Large intestine (tissue), 3 donors: ENCODE results near the gene FOXA1. TPM values are rescaled to one million over a fixed set of nuclear protein-coding genes. Genes with fewer than 3 reads are reported as not detected.

ENCODE experiments used
- DNase-seq, 2 donors: peaks; one replicate each; pipeline versions ENCODE4 v3.0.0 to v3.0.0-alpha.2; 2013
- H3K27ac ChIP-seq: one replicate; pipeline ENCODE4 v1.5.1; 2013; ENCODE audit warnings: low read length
- H3K27me3 ChIP-seq: 2 replicates; pipeline ENCODE4 v1.6.1; 2013; ENCODE audit warnings: low read length; ENCODE audit not compliant: control insufficient read depth, insufficient read depth
- H3K36me3 ChIP-seq: 2 replicates; pipeline ENCODE4 v1.6.1; 2013; ENCODE audit warnings: low read length; ENCODE audit not compliant: control insufficient read depth, insufficient read depth
- H3K4me1 ChIP-seq: one replicate; pipeline ENCODE4 v1.6.1; 2013; ENCODE audit warnings: low read length; ENCODE audit not compliant: control insufficient read depth, insufficient read depth
- H3K4me3 ChIP-seq: one replicate; pipeline ENCODE4 v1.5.1; 2013; ENCODE audit warnings: low read length
- H3K9me3 ChIP-seq: one replicate; pipeline ENCODE4 v1.6.1; 2013; ENCODE audit warnings: mild to moderate bottlenecking, low read depth, low read length, moderate library complexity; ENCODE audit not compliant: control insufficient read depth
- whole genome bisulfite sequencing: methylation state at CpG from one replicate; pipeline ENCODE4 v1.1.5; 2013; ENCODE audit warnings: low lambda C conversion rate; ENCODE audit not compliant: insufficient coverage; 5-methylcytosine and 5-hydroxymethylcytosine counted together
- polyA plus RNA-seq: library from polyadenylated mRNA; unstranded; fragments of 120-200 nt; gene quantifications from one replicate; pipeline ENCODE4 v1.2.1, GENCODE V29; 2013

FOXA1 gene
- polyA plus RNA-seq, 1 donor, result 36.0 TPM

DNA sequence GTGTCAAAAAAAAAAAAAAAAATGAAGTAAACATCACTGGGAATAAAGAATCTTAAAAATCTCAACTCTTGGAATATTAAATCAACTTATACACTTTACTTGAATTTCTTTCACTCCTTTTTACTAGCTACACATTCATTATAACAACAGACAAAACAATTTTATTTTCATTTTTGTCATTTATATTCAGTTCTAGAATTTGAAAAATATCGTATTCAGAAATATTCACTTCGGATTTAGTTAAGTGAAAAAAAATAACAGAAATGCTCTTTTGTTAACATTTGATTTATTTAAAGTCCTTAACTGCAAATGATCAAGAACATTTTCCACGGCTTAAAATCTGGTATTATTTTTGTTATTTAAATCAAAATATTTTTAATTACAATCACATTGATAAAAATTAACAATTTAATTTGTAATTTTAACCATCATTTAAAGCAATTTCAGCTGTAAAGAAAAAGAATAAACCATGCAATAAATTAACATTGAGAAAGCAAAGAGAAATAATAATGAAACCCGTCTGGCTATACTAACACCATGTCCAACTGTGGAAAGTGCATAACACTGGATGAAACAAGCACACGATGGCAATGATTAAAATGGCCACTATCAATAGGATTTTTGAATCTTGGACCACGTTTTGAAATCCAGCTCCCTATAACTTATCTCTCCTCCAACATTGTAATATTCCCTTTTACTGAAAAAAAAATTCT is 5.2 kb downstream of the FOXA1 start:
- H3K27me3 ChIP-seq, result peaks cover 74% of the 10 kb centered on the region
- H3K36me3 ChIP-seq, result peaks cover 4% of the 10 kb centered on the region
- H3K4me1 ChIP-seq, result peaks cover 10% of the 10 kb centered on the region
- H3K27ac ChIP-seq, result peak overlapping the region; percentile 97
- peaks cover 2% of the 10 kb centered on the region for H3K9me3 ChIP-seq
- H3K4me3 ChIP-seq, result peak overlapping the region; percentile 77
- DNase-seq, result no peak
- 3% methylated on average over 4 of the region's 6 CpGs for WGBS

DNA sequence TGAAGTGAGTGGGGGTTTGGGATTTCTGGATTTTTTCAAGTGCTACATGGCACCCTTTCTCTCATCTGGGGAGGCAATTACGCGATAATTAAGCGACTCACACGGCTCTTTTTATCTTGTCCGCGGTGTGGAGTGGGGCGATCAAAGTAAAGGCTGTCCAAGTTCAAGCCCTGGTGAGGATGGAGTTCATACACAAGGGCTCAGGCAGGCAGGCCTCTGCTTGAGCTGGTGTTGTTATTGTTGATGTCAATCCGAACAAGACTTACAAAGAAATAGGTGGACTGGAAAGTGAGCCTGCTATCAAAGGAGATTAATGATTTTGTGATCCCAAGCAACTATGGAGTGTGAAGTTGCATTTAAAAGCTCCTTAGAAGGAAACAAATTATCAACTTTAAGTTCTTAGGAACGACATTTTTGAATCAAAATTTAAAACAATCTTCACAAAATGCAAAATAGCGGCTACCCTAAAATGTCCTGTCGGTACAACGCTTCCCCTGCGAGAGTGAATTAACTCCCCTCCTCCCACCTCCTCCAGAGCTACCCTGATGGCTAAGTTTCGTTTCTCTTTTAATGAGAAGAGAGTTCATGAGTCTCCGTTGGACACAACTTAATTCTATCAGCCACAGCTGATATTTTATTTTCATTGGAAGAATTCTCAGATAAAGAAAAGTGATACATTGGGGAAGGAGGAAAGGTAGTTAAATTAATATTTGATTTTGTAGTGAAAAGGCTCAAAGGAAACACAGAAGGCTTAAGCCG is 5.9 kb downstream of the FOXA1 start:
- DNase-seq, result peak in 1 of 2 donors; percentile 60
- 6% methylated on average over 4 of the region's 16 CpGs for WGBS
- Histone ChIP-seq H3K27ac (peak overlapping the region; percentile 97), H3K4me3 (peak overlapping the region; percentile 77), H3K4me1 (peaks cover 10% of the 10 kb centered on the region), H3K36me3 (peaks cover 4% of the 10 kb centered on the region), H3K9me3 (no peaks in the 10 kb centered on the region), H3K27me3 (peaks cover 78% of the 10 kb centered on the region)

DNA sequence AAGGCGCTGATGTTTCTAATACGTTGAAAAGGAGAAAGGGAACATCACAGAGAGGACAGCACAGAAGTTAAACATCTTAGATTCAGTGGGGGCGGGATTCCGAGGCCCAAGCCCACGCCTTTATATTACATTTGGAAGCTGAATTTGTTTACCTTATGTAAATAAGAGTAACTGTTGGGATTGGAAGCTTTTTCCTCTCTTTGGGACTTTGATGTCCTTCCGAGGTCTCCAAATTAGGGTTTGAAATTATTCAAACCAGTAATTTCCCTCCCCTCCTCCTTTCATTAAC is 6.4 kb downstream of the FOXA1 start:
- Histone ChIP-seq H3K27me3 (peaks cover 79% of the 10 kb centered on the region), H3K27ac (peak overlapping the region; percentile 97), H3K9me3 (no peaks in the 10 kb centered on the region), H3K4me1 (peaks cover 10% of the 10 kb centered on the region), H3K4me3 (peak overlapping the region; percentile 77), H3K36me3 (peaks cover 4% of the 10 kb centered on the region)
- 0% methylated on average over 3 of the region's 6 CpGs for WGBS
- no peak for DNase-seq

DNA sequence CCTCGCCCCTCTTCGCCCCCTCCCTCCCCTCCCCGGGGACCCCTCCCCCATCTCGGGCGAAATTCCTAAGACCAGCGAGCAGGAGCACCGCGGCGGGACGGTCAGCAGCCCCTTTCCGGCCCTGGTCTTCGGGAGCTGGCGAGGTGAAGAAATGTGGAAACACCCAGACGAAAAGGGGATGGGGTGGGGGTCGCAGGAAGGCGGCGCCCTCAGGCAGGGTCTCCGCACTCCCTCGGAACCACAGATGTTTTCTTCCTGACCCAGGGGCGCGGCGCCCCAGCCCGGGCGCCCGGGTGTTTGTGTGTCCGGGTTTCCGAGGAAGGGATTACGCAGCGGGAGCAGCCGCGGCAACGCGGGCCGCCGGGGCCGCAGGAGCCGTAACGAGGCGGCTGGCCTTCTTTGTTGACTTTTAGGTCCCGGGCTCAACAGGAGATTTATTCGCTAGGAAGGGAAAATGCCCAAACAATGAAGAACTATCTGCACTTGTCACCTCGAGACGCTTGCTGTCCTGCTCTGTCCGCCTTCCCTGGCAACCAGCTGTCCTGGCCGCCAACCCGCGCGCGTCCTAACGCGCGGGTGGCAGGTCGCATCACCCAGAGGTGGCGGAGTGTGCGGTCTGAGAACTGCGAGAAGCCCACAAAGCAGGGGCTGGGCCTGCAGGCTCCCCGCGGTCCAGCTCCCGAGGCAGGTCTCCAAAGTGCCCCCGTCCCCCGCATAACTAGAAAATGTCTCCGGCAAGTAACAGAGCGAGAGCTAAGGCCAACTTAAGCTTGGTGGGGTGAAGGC is 7.0 kb downstream of the FOXA1 start:
- peaks cover 78% of the 10 kb centered on the region for H3K27me3 ChIP-seq
- peaks cover 4% of the 10 kb centered on the region for H3K36me3 ChIP-seq
- WGBS, result no CpG with 5 or more reads among the region's 63 CpGs
- H3K27ac ChIP-seq, result peak overlapping the region; percentile 97
- H3K4me3 ChIP-seq, result peak overlapping the region; percentile 77
- peaks cover 10% of the 10 kb centered on the region for H3K4me1 ChIP-seq
- no peaks in the 10 kb centered on the region for H3K9me3 ChIP-seq
- peak in 1 of 2 donors; percentile 64 for DNase-seq

DNA sequence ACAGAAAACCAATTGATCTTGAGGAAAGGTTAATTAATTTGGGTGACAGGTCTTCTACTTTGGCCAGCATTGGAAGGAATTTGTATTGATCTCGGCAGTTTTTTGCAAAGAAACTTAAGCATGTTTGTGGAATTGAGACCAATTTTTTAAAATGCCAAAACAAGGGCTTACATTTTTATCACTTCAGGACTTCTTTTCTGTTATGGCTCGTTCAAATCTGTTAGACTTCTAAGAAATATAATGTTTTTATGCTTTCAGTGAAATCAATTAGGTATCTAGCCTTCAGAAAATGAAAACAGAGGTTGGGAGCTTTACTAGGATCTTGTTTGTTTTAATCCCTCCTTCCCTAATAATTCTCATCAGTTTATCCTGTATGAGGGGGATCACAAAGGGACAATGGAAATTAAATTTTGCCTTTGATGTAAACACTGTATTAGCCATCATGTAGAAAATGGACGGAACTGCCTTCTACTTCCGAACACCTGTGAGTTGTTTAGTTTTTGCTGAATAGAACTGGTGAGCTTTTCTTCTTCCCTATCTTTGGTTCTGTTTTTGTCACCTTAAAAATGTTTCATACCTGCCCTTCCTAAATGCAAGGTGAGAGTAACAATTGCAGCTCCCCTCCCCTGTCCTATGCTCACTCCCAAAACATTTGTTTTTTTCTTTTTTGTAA is 7.8 kb downstream of the FOXA1 start:
- Histone ChIP-seq H3K4me3 (peak overlapping the region; percentile 77), H3K27me3 (peaks cover 70% of the 10 kb centered on the region), H3K9me3 (no peaks in the 10 kb centered on the region), H3K27ac (peak overlapping the region; percentile 97), H3K4me1 (peaks cover 10% of the 10 kb centered on the region), H3K36me3 (peaks cover 4% of the 10 kb centered on the region)
- DNase-seq, result peak in 1 of 2 donors; percentile 57
- no CpG with 5 or more reads among the region's 4 CpGs for WGBS

DNA sequence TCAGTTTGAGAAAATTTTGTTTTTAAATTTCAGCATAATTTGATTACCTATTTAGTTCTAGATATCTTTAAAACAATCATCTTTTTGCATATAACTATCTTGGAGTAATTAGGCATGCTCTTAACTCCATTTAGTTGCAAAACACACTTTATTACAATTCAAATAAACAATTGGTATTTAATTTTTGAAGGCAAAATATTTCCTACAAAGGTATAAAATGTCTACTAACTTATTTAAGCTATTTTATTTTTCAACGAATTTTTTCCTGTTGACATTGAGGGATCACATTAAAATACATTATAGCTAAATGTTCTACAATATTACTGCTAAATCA is 8.3 kb downstream of the FOXA1 start:
- 0% methylated on average over 1 of the region's 1 CpG for WGBS
- peak overlapping the region; percentile 97 for H3K27ac ChIP-seq
- no peak for DNase-seq
- H3K4me1 ChIP-seq, result peaks cover 10% of the 10 kb centered on the region
- H3K27me3 ChIP-seq, result peaks cover 67% of the 10 kb centered on the region
- peaks cover 4% of the 10 kb centered on the region for H3K36me3 ChIP-seq
- no peaks in the 10 kb centered on the region for H3K9me3 ChIP-seq
- H3K4me3 ChIP-seq, result no peak overlapping the region

DNA sequence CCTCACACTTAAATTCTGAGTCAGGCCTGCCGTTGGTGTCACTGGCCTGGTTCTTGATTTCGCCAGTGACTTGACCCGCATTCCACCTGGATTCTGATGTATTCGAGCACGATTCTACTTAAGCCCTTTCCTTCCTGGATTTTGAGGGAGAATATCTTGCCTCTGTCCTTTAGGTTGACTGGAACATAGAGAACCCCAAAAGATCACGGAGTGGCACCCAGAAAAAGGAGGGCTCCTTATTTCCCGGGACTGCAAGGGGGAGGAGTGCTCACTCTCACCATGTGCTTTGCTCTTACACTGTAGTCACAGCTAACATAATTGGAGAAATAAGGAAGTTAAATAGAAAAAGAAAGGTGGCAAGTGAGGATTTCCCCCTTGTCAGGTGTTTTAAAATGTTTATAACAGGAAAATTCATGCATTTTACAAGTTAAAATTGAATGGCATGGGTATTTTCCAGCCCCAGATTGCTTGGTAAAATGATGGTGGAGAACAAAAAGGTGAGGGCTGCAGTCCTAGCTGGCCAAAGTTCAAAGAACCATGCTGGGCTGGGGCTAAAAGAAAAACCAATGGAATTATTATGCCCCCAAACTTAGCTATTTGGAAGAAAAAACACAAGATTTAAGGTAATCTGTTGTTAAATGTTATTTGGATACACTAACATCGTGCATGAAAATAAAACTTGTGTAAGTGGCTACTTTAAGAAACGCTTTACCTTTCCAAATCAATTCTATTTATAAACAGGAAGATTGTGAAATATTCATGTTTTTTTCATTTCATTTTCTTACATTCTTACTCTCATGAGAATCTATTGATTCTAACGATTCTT is 8.9 kb downstream of the FOXA1 start:
- Histone ChIP-seq H3K27ac (peak overlapping the region; percentile 97), H3K4me3 (peak overlapping the region; percentile 5), H3K9me3 (no peaks in the 10 kb centered on the region), H3K4me1 (peaks cover 10% of the 10 kb centered on the region), H3K36me3 (peaks cover 4% of the 10 kb centered on the region), H3K27me3 (peaks cover 61% of the 10 kb centered on the region)
- DNase-seq, result peak in 1 of 2 donors; percentile 83
- WGBS, result 4% methylated on average over 3 of the region's 10 CpGs

DNA sequence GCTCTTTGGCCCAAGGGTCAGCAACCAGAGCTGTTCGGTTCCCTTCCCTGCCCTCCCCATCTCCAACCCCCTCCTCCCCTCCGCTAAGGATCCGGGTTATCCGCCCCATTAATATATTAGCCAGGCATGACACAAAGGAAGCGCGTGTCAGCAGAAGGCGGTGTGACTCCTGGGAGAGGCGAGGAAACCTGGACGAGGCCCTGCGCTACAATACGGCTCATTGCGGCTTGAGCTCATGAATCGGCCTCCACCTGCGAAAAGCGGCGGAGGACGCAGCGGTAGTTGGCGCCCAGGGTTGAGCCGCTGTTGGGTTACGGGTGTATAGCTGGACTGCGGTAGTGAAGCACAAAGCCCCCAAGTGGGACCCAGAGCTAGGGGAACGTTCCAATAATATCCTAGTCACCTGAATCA is 9.9 kb downstream of the FOXA1 start:
- Histone ChIP-seq H3K4me1 (peaks cover 10% of the 10 kb centered on the region), H3K9me3 (no peaks in the 10 kb centered on the region), H3K27ac (peak overlapping the region; percentile 97), H3K27me3 (peaks cover 52% of the 10 kb centered on the region), H3K36me3 (peaks cover 4% of the 10 kb centered on the region), H3K4me3 (peak overlapping the region; percentile 34)
- DNase-seq, result peak; percentile 63 to 87
- no CpG with 5 or more reads among the region's 23 CpGs for whole genome bisulfite sequencing

DNA sequence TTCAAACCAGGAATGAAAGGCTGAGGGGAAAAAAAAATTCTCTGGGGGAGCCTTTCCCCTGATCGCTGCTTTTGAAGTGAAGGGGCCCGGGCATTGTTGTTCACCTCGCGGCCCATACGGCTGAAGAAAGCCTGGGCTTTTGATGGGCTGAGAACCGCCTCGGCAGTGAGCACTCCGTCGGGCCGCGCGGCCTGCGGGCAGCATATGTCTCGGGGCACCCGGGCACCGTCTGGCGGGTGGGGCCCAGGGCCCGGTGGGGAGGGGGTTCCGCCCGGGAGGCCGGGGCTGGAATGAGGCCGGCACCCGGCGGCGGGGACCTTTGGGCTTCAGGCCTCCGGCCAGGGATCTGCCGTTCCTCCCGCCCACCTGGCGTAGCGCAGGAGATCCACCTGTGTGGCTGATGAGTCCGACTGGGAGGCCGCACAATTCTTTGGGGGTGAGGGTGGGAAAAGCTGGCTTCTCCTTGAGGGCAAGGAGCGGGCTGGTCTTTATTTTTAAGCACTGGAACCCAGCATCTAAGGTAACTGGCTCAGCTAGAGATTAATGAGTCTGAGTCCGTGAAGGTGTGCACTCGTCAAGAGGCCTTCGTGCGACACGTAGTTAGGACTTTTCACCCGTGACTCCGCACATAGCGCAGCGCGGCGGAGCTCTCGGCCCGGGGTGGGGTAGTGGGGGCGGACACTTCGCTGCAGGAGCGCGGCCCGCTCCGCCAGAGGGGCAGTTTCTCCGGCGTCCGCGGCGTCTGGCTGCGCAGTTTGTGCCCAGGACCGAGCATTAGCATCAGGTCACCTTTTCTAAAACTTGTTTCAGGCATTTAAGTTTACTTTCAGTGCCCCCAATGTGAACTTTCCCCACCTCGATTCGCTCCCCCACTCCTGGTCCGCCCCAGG is 10.6 kb downstream of the FOXA1 start:
- Histone ChIP-seq H3K4me1 (peaks cover 10% of the 10 kb centered on the region), H3K36me3 (peaks cover 4% of the 10 kb centered on the region), H3K9me3 (no peaks in the 10 kb centered on the region), H3K4me3 (peak overlapping the region; percentile 34), H3K27ac (peak overlapping the region; percentile 97), H3K27me3 (peaks cover 51% of the 10 kb centered on the region)
- no CpG with 5 or more reads among the region's 62 CpGs for WGBS
- DNase-seq, result peak; percentile 81 to 91
